ENCODE measurements around the gene WIPF2.

DNA sequence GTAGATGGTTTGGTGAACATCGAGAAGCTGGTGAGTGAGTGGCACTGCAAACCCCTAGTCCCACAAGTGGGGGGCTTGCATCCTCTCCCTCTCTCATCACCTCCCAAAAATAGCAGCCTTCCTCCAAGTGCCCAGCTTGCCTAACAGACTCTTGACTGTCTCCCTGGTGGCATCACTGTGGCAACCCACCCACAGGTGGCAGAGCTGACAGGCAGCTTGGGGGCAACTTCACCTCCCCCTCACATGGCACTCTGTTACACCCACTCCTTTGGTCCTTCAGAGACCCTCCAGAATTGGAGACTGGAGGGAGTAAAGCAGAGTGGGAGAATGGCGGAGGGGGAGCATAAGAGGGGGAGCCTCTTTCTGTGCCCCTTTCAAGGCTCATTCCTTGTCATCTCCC lies 26.1 kb upstream of the WIPF2 start:
- TF ChIP-seq POLR2A (IDR thresholded peaks at IDR 0.05): no peak
- TF ChIP-seq, protein P1, sequence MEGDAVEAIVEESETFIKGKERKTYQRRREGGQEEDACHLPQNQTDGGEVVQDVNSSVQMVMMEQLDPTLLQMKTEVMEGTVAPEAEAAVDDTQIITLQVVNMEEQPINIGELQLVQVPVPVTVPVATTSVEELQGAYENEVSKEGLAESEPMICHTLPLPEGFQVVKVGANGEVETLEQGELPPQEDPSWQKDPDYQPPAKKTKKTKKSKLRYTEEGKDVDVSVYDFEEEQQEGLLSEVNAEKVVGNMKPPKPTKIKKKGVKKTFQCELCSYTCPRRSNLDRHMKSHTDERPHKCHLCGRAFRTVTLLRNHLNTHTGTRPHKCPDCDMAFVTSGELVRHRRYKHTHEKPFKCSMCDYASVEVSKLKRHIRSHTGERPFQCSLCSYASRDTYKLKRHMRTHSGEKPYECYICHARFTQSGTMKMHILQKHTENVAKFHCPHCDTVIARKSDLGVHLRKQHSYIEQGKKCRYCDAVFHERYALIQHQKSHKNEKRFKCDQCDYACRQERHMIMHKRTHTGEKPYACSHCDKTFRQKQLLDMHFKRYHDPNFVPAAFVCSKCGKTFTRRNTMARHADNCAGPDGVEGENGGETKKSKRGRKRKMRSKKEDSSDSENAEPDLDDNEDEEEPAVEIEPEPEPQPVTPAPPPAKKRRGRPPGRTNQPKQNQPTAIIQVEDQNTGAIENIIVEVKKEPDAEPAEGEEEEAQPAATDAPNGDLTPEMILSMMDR (IDR thresholded peaks at IDR 0.05): no peak
- no peak for TF ChIP-seq EP300 (IDR thresholded peaks at IDR 0.05)

Measured in ovary (tissue), 3 donors.